ENCODE measurements around the gene SERPIND1.

Gene SERPIND1

GRCh38 chr22:20745119-20745518 lies 28.8 kb upstream of the SERPIND1 start:
- no peak for TF ChIP-seq REST (IDR thresholded peaks at IDR 0.05; ENCODE audit: insufficient read depth in 1 of 2, low read depth in 2 of 2, low read length in 2 of 2)
- TF ChIP-seq POLR2AphosphoS5 (IDR thresholded peaks at IDR 0.05; ENCODE audit: low read depth, low read length): no peak
- no peak for TF ChIP-seq TAF1 (IDR thresholded peaks at IDR 0.05; ENCODE audit: borderline replicate concordance, insufficient read depth, low read length)
- no peak for TF ChIP-seq SIN3A (IDR thresholded peaks at IDR 0.05; ENCODE audit: borderline replicate concordance, insufficient read depth, low read length)
- TF ChIP-seq FOXP2 (optimal IDR thresholded peaks at IDR 0.05; ENCODE audit: borderline replicate concordance, extremely low read depth, extremely low read length, insufficient read depth): no peak

GRCh38 chr22:20746431-20747189 lies 27.3 kb upstream of the SERPIND1 start:
- TF ChIP-seq REST (IDR thresholded peaks at IDR 0.05; ENCODE audit: insufficient read depth in 1 of 2, low read depth in 2 of 2, low read length in 2 of 2) (no peak), POLR2AphosphoS5 (IDR thresholded peaks at IDR 0.05; ENCODE audit: low read depth, low read length) (no peak), FOXP2 (optimal IDR thresholded peaks at IDR 0.05; ENCODE audit: borderline replicate concordance, extremely low read depth, extremely low read length, insufficient read depth) (no peak), TAF1 (IDR thresholded peaks at IDR 0.05; ENCODE audit: borderline replicate concordance, insufficient read depth, low read length) (no peak), SIN3A (IDR thresholded peaks at IDR 0.05; ENCODE audit: borderline replicate concordance, insufficient read depth, low read length) (no peak)

- no peak for TF ChIP-seq SIN3A (IDR thresholded peaks at IDR 0.05; ENCODE audit: borderline replicate concordance, insufficient read depth, low read length)
These were observed 26.7 kb upstream of the SERPIND1 start for GRCh38 chr22:20747223-20747622.

- TF ChIP-seq FOXP2 (optimal IDR thresholded peaks at IDR 0.05; ENCODE audit: borderline replicate concordance, extremely low read depth, extremely low read length, insufficient read depth) (no peak), POLR2AphosphoS5 (IDR thresholded peaks at IDR 0.05; ENCODE audit: low read depth, low read length) (no peak), TAF1 (IDR thresholded peaks at IDR 0.05; ENCODE audit: borderline replicate concordance, insufficient read depth, low read length) (no peak), SIN3A (IDR thresholded peaks at IDR 0.05; ENCODE audit: borderline replicate concordance, insufficient read depth, low read length) (no peak)
These were observed 25.8 kb upstream of the SERPIND1 start for GRCh38 chr22:20748082-20748481.

GRCh38 chr22:20748731-20749428 lies 25.0 kb upstream of the SERPIND1 start:
- TF ChIP-seq REST (IDR thresholded peaks at IDR 0.05; ENCODE audit: insufficient read depth in 1 of 2, low read depth in 2 of 2, low read length in 2 of 2): no peak
- TF ChIP-seq POLR2AphosphoS5 (IDR thresholded peaks at IDR 0.05; ENCODE audit: low read depth, low read length): no peak
- TF ChIP-seq FOXP2 (optimal IDR thresholded peaks at IDR 0.05; ENCODE audit: borderline replicate concordance, extremely low read depth, extremely low read length, insufficient read depth): no peak
- no peak for TF ChIP-seq TAF1 (IDR thresholded peaks at IDR 0.05; ENCODE audit: borderline replicate concordance, insufficient read depth, low read length)
- TF ChIP-seq SIN3A (IDR thresholded peaks at IDR 0.05; ENCODE audit: borderline replicate concordance, insufficient read depth, low read length): no peak

- TF ChIP-seq FOXP2 (optimal IDR thresholded peaks at IDR 0.05; ENCODE audit: borderline replicate concordance, extremely low read depth, extremely low read length, insufficient read depth): no peak
- no peak for TF ChIP-seq POLR2AphosphoS5 (IDR thresholded peaks at IDR 0.05; ENCODE audit: low read depth, low read length)
- no peak for TF ChIP-seq TAF1 (IDR thresholded peaks at IDR 0.05; ENCODE audit: borderline replicate concordance, insufficient read depth, low read length)
- no peak for TF ChIP-seq SIN3A (IDR thresholded peaks at IDR 0.05; ENCODE audit: borderline replicate concordance, insufficient read depth, low read length)
- TF ChIP-seq REST (IDR thresholded peaks at IDR 0.05; ENCODE audit: insufficient read depth in 1 of 2, low read depth in 2 of 2, low read length in 2 of 2): no peak
These were observed 24.5 kb upstream of the SERPIND1 start for GRCh38 chr22:20749453-20749852.

Measured in PFSK-1 (cell line).